ENCODE data around the gene THEMIS.

- TF ChIP-seq POLR2AphosphoS5 (IDR thresholded peaks at IDR 0.05; ENCODE audit: borderline replicate concordance, low read depth, low read length) (no peak), EZH2 (IDR thresholded peaks at IDR 0.05) (no peak)
These were observed 34.1 kb upstream of the THEMIS start for GRCh38 chr6:127934956-127935355.
